Kidney (tissue), 14 donors: ENCODE measurements around the gene SERINC5. TPM values are rescaled to one million over a fixed set of nuclear protein-coding genes. Genes with fewer than 3 reads are reported as not detected.

ENCODE experiments used
- DNase-seq, 5 donors: peaks; one replicate each; pipeline ENCODE4 v3.0.0-alpha.2; 2013 to 2020
- FAIRE-seq: peaks from 2 replicates; lab custom pipeline; 2012; peaks lifted over from hg19 to GRCh38; lab: Jason Lieb, UNC
- H3K27ac ChIP-seq, 2 donors: one replicate each; pipeline ENCODE4 v1.7.0; 2013; ENCODE audit warnings: low read depth in 2 of 2, low read length in 2 of 2, inconsistent platforms in 1 of 2
- H3K27me3 ChIP-seq: one replicate; pipeline ENCODE4 v1.7.1; 2013; ENCODE audit warnings: low read length, inconsistent platforms; ENCODE audit not compliant: control insufficient read depth, insufficient read depth
- H3K36me3 ChIP-seq, 3 donors: one replicate each; pipeline versions ENCODE4 v1.7.0 to v1.7.1; 2013; ENCODE audit warnings: low read length in 3 of 3, control low read depth in 1 of 3, inconsistent platforms in 1 of 3; ENCODE audit not compliant: insufficient read depth in 3 of 3, control insufficient read depth in 2 of 3
- H3K4me1 ChIP-seq, 3 donors: one replicate each; pipeline versions ENCODE4 v1.7.0 to v1.7.1; 2013; ENCODE audit warnings: low read length in 3 of 3, inconsistent platforms in 1 of 3, low read depth in 1 of 3; ENCODE audit not compliant: control insufficient read depth in 2 of 3, insufficient read depth in 2 of 3
- H3K4me3 ChIP-seq, 3 donors: one replicate each; pipeline versions ENCODE4 v1.7.0 to v1.8.1; 2013; ENCODE audit warnings: low read length in 3 of 3, control low read depth in 1 of 3, inconsistent platforms in 1 of 3
- H3K9ac ChIP-seq, 3 donors: one replicate each; pipeline versions ENCODE4 v1.7.0 to v1.7.1; 2013; ENCODE audit warnings: low read length in 3 of 3, control low read depth in 1 of 3, inconsistent platforms in 1 of 3
- H3K9me3 ChIP-seq, 3 donors: one replicate each; pipeline versions ENCODE4 v1.7.0 to v1.7.1; 2013; ENCODE audit warnings: low read length in 3 of 3, control low read depth in 1 of 3, inconsistent platforms in 1 of 3; ENCODE audit not compliant: control insufficient read depth in 2 of 3, insufficient read depth in 1 of 3
- CTCF ChIP-seq: IDR thresholded peaks from 3 replicates; pipeline ENCODE4 v1.5.1; 2012; ENCODE audit warnings: mild to moderate bottlenecking, moderate library complexity, borderline replicate concordance; ENCODE audit not compliant: insufficient read depth; ENCODE audit errors: extremely low read depth
- intact Hi-C: fragments of 100-400 bp; cut with DNase I; formaldehyde crosslinking; loops from one replicate; pipeline ENCODE4 v1.11.1; 2022
- polyA plus RNA-seq: library from polyadenylated mRNA; stranded (reverse); fragments of 350-450 nt; fragmentation: Illumina TruSeq; extraction: RNeasy Lipid Tissue Mini Kit (QIAGEN cat#74804); gene quantifications from one replicate; pipeline ENCODE4 v1.2.3, GENCODE V29; 2014; ENCODE audit warnings: low read depth, low replicate concordance; ENCODE audit not compliant: insufficient read depth
- total RNA-seq: library from RNA; stranded (reverse); fragmentation: NEBNext Ultra II Directional; extraction: Animal tissue kit (Norgen Biotek cat#: 25700); gene quantifications from one replicate; pipeline ENCODE4 v1.2.1, GENCODE V29; 2021
- donor health status: control.
- donor health status: control.
- donor health status: control.
- donor health status: control.
- donor health status: control.
- donor health status: DM: yes; HTN: yes; CAD: no.
- donor health status: Normal renal cell carcinoma (clear cell type).

SERINC5 gene
- total and polyA plus RNA-seq, 2 donors from 2014 or later, result 3.9 to 23.8 TPM

GRCh38 chr5:80289320-80289719 is 33.5 kb upstream of the SERINC5 start:
- no peak for TF ChIP-seq CTCF
- H3K9me3 ChIP-seq, result no peaks in the 10 kb centered on the region
- no peaks in the 10 kb centered on the region for H3K27me3 ChIP-seq
- DNase-seq (no peak), FAIRE-seq (no peak)
- intact Hi-C loops, result no loop called here
- no peaks in the 10 kb centered on the region for H3K36me3 ChIP-seq
- H3K4me3 ChIP-seq, result no peak overlapping the region
- no peaks in the 10 kb centered on the region for H3K4me1 ChIP-seq
- H3K27ac ChIP-seq, result no peak overlapping the region
- H3K9ac ChIP-seq, result no peak overlapping the region

DNA sequence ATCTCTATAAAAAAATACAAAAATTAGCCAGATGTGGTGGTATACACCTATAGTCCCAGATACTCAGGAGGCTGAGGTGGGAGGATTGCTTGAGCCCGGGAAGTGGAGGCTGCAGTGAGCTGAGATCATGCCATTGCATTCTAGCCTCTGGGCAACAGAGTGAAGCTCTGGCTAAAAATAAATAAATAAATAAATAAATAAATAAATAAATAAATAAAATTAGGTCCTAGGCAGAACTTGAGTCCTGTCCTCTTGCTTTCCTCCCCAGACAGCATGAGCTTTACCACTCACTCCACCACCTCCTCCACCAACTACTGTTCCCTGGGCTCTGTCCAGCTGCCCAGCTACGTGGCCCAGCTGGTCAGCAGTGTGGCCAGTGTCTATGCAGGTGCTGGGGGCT is 32.3 kb upstream of the SERINC5 start:
- no peaks in the 10 kb centered on the region for H3K36me3 ChIP-seq
- TF ChIP-seq CTCF, result no peak

GRCh38 chr5:80284720-80285119 is 28.9 kb upstream of the SERINC5 start:
- H3K4me1 ChIP-seq, result no peaks in the 10 kb centered on the region
- no peak overlapping the region for H3K9ac ChIP-seq
- no peaks in the 10 kb centered on the region for H3K27me3 ChIP-seq
- no peak for DNase-seq
- H3K4me3 ChIP-seq, result no peak overlapping the region
- no peak for FAIRE-seq
- intact Hi-C loops, result no loop called here
- no peak for TF ChIP-seq CTCF
- no peak overlapping the region for H3K27ac ChIP-seq
- no peaks in the 10 kb centered on the region for H3K9me3 ChIP-seq
- no peaks in the 10 kb centered on the region for H3K36me3 ChIP-seq

More for the DNA sequence above, 32.3 kb upstream of the SERINC5 start:
- intact Hi-C loops, result no loop called here
- Histone ChIP-seq H3K27me3 (no peaks in the 10 kb centered on the region), H3K9me3 (no peaks in the 10 kb centered on the region), H3K4me3 (no peak overlapping the region), H3K9ac (no peak overlapping the region), H3K27ac (no peak overlapping the region), H3K4me1 (no peaks in the 10 kb centered on the region)
- FAIRE-seq, result no peak
- DNase-seq, result no peak

- Histone ChIP-seq H3K9ac (no peak overlapping the region), H3K4me1 (no peaks in the 10 kb centered on the region), H3K27me3 (no peaks in the 10 kb centered on the region), H3K36me3 (no peaks in the 10 kb centered on the region), H3K27ac (no peak overlapping the region), H3K4me3 (no peak overlapping the region), H3K9me3 (no peaks in the 10 kb centered on the region)
- no peak for TF ChIP-seq CTCF
- DNase-seq (no peak), FAIRE-seq (no peak)
- intact Hi-C loops, result no loop called here
Observed at GRCh38 chr5:80283360-80283759, 27.5 kb upstream of the SERINC5 start.
